ENCODE data around the gene HCN3. TPM values are rescaled to one million over a fixed set of nuclear protein-coding genes. Genes with fewer than 3 reads are reported as not detected.
"Not testable (repeated sequence)": the region's sequence is repeated elsewhere in the genome, so short reads cannot be mapped to it uniquely, and the experiment has no call there.

HCN3 gene
- total RNA-seq, 1 experiment from 2014 or later: 5.4 TPM

- H3K27ac ChIP-seq (ENCODE audit: insufficient read length, low read depth, low read length); H4K8ac ChIP-seq (replicated peaks; ENCODE audit: insufficient read length, low read depth, low read length); H2AK5ac ChIP-seq (ENCODE audit: insufficient read length, low read length); H2BK12ac ChIP-seq (ENCODE audit: insufficient read length, low read depth, low read length); H3T11ph ChIP-seq (ENCODE audit: low read length); H4K5ac ChIP-seq (ENCODE audit: insufficient read length, low read depth, low read length); H3K4me1 ChIP-seq (ENCODE audit: insufficient read depth, low read length); H2BK5ac ChIP-seq (ENCODE audit: insufficient read length, low read length); H3K27me3 ChIP-seq (ENCODE audit: insufficient read depth, low read length); H4K20me1 ChIP-seq (ENCODE audit: control insufficient read depth, insufficient read depth, insufficient read length); H3K4me2 ChIP-seq (ENCODE audit: insufficient read depth, insufficient read length, low read length); H3K4ac ChIP-seq (ENCODE audit: low read depth, low read length); H3K4me1 Mint-ChIP-seq; H2BK20ac ChIP-seq (ENCODE audit: low read depth, low read length, poor library complexity, severe bottlenecking); H3K56ac ChIP-seq (ENCODE audit: insufficient read length, low read depth, low read length); H3K23me2 ChIP-seq (ENCODE audit: insufficient read length, low read depth, low read length, poor library complexity, severe bottlenecking); H2BK120ac ChIP-seq (ENCODE audit: low read depth, low read length, poor library complexity, severe bottlenecking); H3K14ac ChIP-seq (ENCODE audit: insufficient read depth, low read length); H3K23ac ChIP-seq (ENCODE audit: insufficient read length, low read depth, low read length); H2AFZ ChIP-seq (ENCODE audit: low read length); H2BK15ac ChIP-seq (ENCODE audit: low read depth, low read length); H3K79me2 ChIP-seq (ENCODE audit: insufficient read depth, low read length); H3K18ac ChIP-seq (ENCODE audit: insufficient read length, low read depth, low read length); H3K9me3 ChIP-seq (ENCODE audit: control insufficient read depth, low read depth, low read length); H3K79me1 ChIP-seq (ENCODE audit: insufficient read depth, low read depth, low read length, poor library complexity, severe bottlenecking); H3K4me3 Mint-ChIP-seq; H4K91ac ChIP-seq (ENCODE audit: insufficient read length, low read depth, low read length); H3K27ac Mint-ChIP-seq; H3K9me3 Mint-ChIP-seq; DNase-seq; H3K9ac ChIP-seq (ENCODE audit: extremely low read depth, insufficient read length, low read length): not testable (repeated sequence)
- Mint-ChIP-seq H3K36me3 (ENCODE audit: insufficient read depth in 1 of 3, low read depth in 3 of 3) (peaks cover 4 to 24% (median 22%) of the 10 kb centered on the region in 3 experiments; a peak in 6 of 7 replicates), H3K27me3 (ENCODE audit: low read depth) (peaks cover 20% of the 10 kb centered on the region)
- WGBS (ENCODE audit: extremely low coverage, insufficient read length, low lambda C conversion rate): no CpG with 5 or more reads among the region's 9 CpGs
Measured at GRCh38 chr1:155235375-155235774, 41.9 kb upstream of the HCN3 start.

All from H9 (cell line).